ENCODE results near the gene SLC43A2. TPM values are rescaled to one million over a fixed set of nuclear protein-coding genes. Genes with fewer than 3 reads are reported as not detected.
"Not testable (repeated sequence)": the region's sequence is repeated elsewhere in the genome, so short reads cannot be mapped to it uniquely, and the experiment has no call there.

The SLC43A2 gene
- total and polyA plus RNA-seq, 4 donors = 0.63 to 7.9 (median 4.7) TPM

GRCh38 chr17:1658100-1658499, 29.5 kb upstream of the SLC43A2 start:
- 95% methylated on average over 9 of the region's 9 CpGs for WGBS

GRCh38 chr17:1653735-1654134, 25.1 kb upstream of the SLC43A2 start:
- peaks cover 0 to 22% (median 19%) of the 10 kb centered on the region in 4 donors for H3K4me1 ChIP-seq (ENCODE audit: control insufficient read depth in 4 of 4, insufficient read depth in 4 of 4, low read length in 3 of 4)
- H3K27ac ChIP-seq (ENCODE audit: low read depth in 1 of 2, low read length in 2 of 2) = no peak overlapping the region
- H3K27me3 ChIP-seq (ENCODE audit: control insufficient read depth in 4 of 4, insufficient read depth in 4 of 4, low read length in 3 of 4) = no peaks in the 10 kb centered on the region
- H3K36me3 ChIP-seq (ENCODE audit: control insufficient read depth in 4 of 4, insufficient read depth in 3 of 4, low read depth in 1 of 4, low read length in 3 of 4) = peaks cover 22 to 71% (median 62%) of the 10 kb centered on the region in 4 donors
- no peak overlapping the region for H3K4me3 ChIP-seq (ENCODE audit: low read depth in 1 of 3, low read length in 3 of 3)
- TF ChIP-seq TAF1 (conservative IDR thresholded peaks at IDR 0.05) (no peak), HNF4A (conservative IDR thresholded peaks at IDR 0.05) (no peak), GABPA (IDR thresholded peaks at IDR 0.05 in 1 of 2, conservative IDR thresholded peaks at IDR 0.05 in 1 of 2) (no peak), HNF4G (IDR thresholded peaks at IDR 0.05) (no peak), JUND (IDR thresholded peaks at IDR 0.05) (no peak)
- TF ChIP-seq, protein P1, sequence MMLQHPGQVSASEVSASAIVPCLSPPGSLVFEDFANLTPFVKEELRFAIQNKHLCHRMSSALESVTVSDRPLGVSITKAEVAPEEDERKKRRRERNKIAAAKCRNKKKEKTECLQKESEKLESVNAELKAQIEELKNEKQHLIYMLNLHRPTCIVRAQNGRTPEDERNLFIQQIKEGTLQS (IDR thresholded peaks at IDR 0.05) = no peak
- 97% methylated on average over 14 of the region's 14 CpGs for WGBS
- no peak overlapping the region for H3K9ac ChIP-seq (ENCODE audit: low read depth in 1 of 2, low read length in 2 of 2)
- no peaks in the 10 kb centered on the region for H3K9me3 ChIP-seq (ENCODE audit: control insufficient read depth in 4 of 4, low read length in 3 of 4)
- no peak for DNase-seq (ENCODE audit: low spot score)

More at GRCh38 chr17:1658100-1658499, 29.5 kb upstream of the SLC43A2 start:
- no peak overlapping the region for H3K27ac ChIP-seq (ENCODE audit: low read depth in 1 of 2, low read length in 2 of 2)
- no peaks in the 10 kb centered on the region for H3K27me3 ChIP-seq (ENCODE audit: control insufficient read depth in 4 of 4, insufficient read depth in 4 of 4, low read length in 3 of 4)
- H3K36me3 ChIP-seq (ENCODE audit: control insufficient read depth in 4 of 4, insufficient read depth in 3 of 4, low read depth in 1 of 4, low read length in 3 of 4) = peaks cover 36 to 85% (median 81%) of the 10 kb centered on the region in 4 donors
- H3K9ac ChIP-seq (ENCODE audit: low read depth in 1 of 2, low read length in 2 of 2) = no peak overlapping the region
- H3K4me1 ChIP-seq (ENCODE audit: control insufficient read depth in 4 of 4, insufficient read depth in 4 of 4, low read length in 3 of 4) = no peaks in the 10 kb centered on the region
- H3K9me3 ChIP-seq (ENCODE audit: control insufficient read depth in 4 of 4, low read length in 3 of 4) = no peaks in the 10 kb centered on the region
- no peak for DNase-seq (ENCODE audit: low spot score)
- no peak for TF ChIP-seq JUND (IDR thresholded peaks at IDR 0.05)
- TF ChIP-seq YY1 (IDR thresholded peaks at IDR 0.05) = no peak
- TF ChIP-seq, protein P2, sequence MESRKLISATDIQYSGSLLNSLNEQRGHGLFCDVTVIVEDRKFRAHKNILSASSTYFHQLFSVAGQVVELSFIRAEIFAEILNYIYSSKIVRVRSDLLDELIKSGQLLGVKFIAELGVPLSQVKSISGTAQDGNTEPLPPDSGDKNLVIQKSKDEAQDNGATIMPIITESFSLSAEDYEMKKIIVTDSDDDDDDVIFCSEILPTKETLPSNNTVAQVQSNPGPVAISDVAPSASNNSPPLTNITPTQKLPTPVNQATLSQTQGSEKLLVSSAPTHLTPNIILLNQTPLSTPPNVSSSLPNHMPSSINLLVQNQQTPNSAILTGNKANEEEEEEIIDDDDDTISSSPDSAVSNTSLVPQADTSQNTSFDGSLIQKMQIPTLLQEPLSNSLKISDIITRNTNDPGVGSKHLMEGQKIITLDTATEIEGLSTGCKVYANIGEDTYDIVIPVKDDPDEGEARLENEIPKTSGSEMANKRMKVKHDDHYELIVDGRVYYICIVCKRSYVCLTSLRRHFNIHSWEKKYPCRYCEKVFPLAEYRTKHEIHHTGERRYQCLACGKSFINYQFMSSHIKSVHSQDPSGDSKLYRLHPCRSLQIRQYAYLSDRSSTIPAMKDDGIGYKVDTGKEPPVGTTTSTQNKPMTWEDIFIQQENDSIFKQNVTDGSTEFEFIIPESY (IDR thresholded peaks at IDR 0.05) = no peak
- TF ChIP-seq, protein P3, sequence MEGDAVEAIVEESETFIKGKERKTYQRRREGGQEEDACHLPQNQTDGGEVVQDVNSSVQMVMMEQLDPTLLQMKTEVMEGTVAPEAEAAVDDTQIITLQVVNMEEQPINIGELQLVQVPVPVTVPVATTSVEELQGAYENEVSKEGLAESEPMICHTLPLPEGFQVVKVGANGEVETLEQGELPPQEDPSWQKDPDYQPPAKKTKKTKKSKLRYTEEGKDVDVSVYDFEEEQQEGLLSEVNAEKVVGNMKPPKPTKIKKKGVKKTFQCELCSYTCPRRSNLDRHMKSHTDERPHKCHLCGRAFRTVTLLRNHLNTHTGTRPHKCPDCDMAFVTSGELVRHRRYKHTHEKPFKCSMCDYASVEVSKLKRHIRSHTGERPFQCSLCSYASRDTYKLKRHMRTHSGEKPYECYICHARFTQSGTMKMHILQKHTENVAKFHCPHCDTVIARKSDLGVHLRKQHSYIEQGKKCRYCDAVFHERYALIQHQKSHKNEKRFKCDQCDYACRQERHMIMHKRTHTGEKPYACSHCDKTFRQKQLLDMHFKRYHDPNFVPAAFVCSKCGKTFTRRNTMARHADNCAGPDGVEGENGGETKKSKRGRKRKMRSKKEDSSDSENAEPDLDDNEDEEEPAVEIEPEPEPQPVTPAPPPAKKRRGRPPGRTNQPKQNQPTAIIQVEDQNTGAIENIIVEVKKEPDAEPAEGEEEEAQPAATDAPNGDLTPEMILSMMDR (IDR thresholded peaks at IDR 0.05; ENCODE audit: low read depth, low read length, missing input control) = no peak
- no peak for TF ChIP-seq RAD21 (IDR thresholded peaks at IDR 0.05)
- TF ChIP-seq FOXA1 (IDR thresholded peaks at IDR 0.05) = no peak
- TF ChIP-seq RXRA (IDR thresholded peaks at IDR 0.05) = no peak
- TF ChIP-seq NR2F2 (IDR thresholded peaks at IDR 0.05) = no peak
- TF ChIP-seq, protein P4, sequence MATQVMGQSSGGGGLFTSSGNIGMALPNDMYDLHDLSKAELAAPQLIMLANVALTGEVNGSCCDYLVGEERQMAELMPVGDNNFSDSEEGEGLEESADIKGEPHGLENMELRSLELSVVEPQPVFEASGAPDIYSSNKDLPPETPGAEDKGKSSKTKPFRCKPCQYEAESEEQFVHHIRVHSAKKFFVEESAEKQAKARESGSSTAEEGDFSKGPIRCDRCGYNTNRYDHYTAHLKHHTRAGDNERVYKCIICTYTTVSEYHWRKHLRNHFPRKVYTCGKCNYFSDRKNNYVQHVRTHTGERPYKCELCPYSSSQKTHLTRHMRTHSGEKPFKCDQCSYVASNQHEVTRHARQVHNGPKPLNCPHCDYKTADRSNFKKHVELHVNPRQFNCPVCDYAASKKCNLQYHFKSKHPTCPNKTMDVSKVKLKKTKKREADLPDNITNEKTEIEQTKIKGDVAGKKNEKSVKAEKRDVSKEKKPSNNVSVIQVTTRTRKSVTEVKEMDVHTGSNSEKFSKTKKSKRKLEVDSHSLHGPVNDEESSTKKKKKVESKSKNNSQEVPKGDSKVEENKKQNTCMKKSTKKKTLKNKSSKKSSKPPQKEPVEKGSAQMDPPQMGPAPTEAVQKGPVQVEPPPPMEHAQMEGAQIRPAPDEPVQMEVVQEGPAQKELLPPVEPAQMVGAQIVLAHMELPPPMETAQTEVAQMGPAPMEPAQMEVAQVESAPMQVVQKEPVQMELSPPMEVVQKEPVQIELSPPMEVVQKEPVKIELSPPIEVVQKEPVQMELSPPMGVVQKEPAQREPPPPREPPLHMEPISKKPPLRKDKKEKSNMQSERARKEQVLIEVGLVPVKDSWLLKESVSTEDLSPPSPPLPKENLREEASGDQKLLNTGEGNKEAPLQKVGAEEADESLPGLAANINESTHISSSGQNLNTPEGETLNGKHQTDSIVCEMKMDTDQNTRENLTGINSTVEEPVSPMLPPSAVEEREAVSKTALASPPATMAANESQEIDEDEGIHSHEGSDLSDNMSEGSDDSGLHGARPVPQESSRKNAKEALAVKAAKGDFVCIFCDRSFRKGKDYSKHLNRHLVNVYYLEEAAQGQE (IDR thresholded peaks at IDR 0.05) = no peak
- TF ChIP-seq EGR1 (IDR thresholded peaks at IDR 0.05; ENCODE audit: low read depth in 2 of 2) = no peak
- TF ChIP-seq FOXA2 (IDR thresholded peaks at IDR 0.05) = no peak
- H3K4me3 ChIP-seq (ENCODE audit: low read depth in 1 of 3, low read length in 3 of 3) = no peak overlapping the region

DNA sequence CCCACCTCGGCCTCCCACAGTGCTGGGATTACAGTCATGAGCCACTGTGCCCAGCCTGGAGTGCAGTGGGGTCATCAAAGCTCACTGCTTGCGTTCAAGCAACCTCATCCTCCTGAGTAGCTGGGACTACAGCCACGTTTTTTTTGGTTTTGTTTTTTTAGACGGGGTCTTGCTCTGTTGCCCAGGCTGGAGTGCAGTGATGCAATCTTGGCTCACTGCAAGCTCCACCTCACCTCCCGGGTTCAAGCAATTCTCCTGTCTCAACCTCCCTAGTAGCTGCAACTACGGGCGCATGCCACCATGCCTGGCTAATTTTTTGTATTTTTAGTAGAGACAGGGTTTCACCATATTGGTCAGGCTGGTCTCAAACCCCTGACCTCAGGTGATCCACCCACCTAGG, 24.2 kb upstream of the SLC43A2 start:
- Histone ChIP-seq H3K36me3 (ENCODE audit: control insufficient read depth in 4 of 4, insufficient read depth in 3 of 4, low read depth in 1 of 4, low read length in 3 of 4) (peaks cover 17 to 62% (median 53%) of the 10 kb centered on the region in 4 donors), H3K4me1 (ENCODE audit: control insufficient read depth in 4 of 4, insufficient read depth in 4 of 4, low read length in 3 of 4) (peaks cover 2 to 31% (median 26%) of the 10 kb centered on the region in 4 donors)
- H3K9me3 ChIP-seq (ENCODE audit: control insufficient read depth in 4 of 4, low read length in 3 of 4); H3K4me3 ChIP-seq (ENCODE audit: low read depth in 1 of 3, low read length in 3 of 3); H3K27ac ChIP-seq (ENCODE audit: low read depth in 1 of 2, low read length in 2 of 2); DNase-seq (ENCODE audit: low spot score); H3K27me3 ChIP-seq (ENCODE audit: control insufficient read depth in 4 of 4, insufficient read depth in 4 of 4, low read length in 3 of 4); H3K9ac ChIP-seq (ENCODE audit: low read depth in 1 of 2, low read length in 2 of 2): not testable (repeated sequence)
- 72% methylated on average over 7 of the region's 7 CpGs for WGBS

All from liver (tissue), 9 donors.